Skeletal muscle tissue (tissue), 4 donors: Measurements from ENCODE around the gene MEMO1. TPM values are rescaled to one million over a fixed set of nuclear protein-coding genes. Genes with fewer than 3 reads are reported as not detected.
"Not testable (repeated sequence)": the region's sequence is repeated elsewhere in the genome, so short reads cannot be mapped to it uniquely, and the experiment has no call there.

ENCODE experiments used
- H3K27ac ChIP-seq: one replicate; pipeline ENCODE4 v1.7.0; 2013; ENCODE audit warnings: mild to moderate bottlenecking, low read depth, low read length, inconsistent platforms
- H3K27me3 ChIP-seq, 3 donors: one replicate each; pipeline ENCODE4 v1.7.0; 2013; ENCODE audit warnings: low read length in 3 of 3; ENCODE audit not compliant: control insufficient read depth in 3 of 3, insufficient read depth in 3 of 3
- H3K36me3 ChIP-seq, 3 donors: one replicate each; pipeline ENCODE4 v1.7.0; 2013; ENCODE audit warnings: low read length in 3 of 3; ENCODE audit not compliant: control insufficient read depth in 3 of 3, insufficient read depth in 3 of 3
- H3K4me1 ChIP-seq, 3 donors: one replicate each; pipeline ENCODE4 v1.7.0; 2013; ENCODE audit warnings: low read length in 3 of 3, mild to moderate bottlenecking in 3 of 3; ENCODE audit not compliant: control insufficient read depth in 3 of 3, insufficient read depth in 3 of 3
- H3K4me3 ChIP-seq, 3 donors: one replicate each; pipeline ENCODE4 v1.7.0; 2013; ENCODE audit warnings: low read length in 3 of 3
- H3K9ac ChIP-seq, 3 donors: one replicate each; pipeline ENCODE4 v1.7.0; 2013; ENCODE audit warnings: low read length in 3 of 3, mild to moderate bottlenecking in 3 of 3, moderate library complexity in 2 of 3, low read depth in 1 of 3
- H3K9me3 ChIP-seq, 3 donors: one replicate each; pipeline ENCODE4 v1.7.0; 2013; ENCODE audit warnings: low read length in 3 of 3; ENCODE audit not compliant: control insufficient read depth in 3 of 3
- total RNA-seq: library from RNA; depleted of rRNA; stranded (reverse); fragments of >200 nt; gene quantifications from one replicate; pipeline ENCODE4 v1.2.3, GENCODE V29; 2014
- donor health status: Osteomylitis.

Gene MEMO1
- total RNA-seq, 1 donor from 2014 or later: 43.8 TPM

GRCh38 chr2:31922542-31923408, 88.0 kb downstream of the MEMO1 start:
- Histone ChIP-seq H3K36me3 (no peaks in the 10 kb centered on the region), H3K4me1 (no peaks in the 10 kb centered on the region), H3K4me3 (no peak overlapping the region), H3K9ac (no peak overlapping the region), H3K27ac (no peak overlapping the region), H3K9me3 (no peaks in the 10 kb centered on the region), H3K27me3 (no peaks in the 10 kb centered on the region)

- Histone ChIP-seq H3K4me3 (no peak overlapping the region), H3K9me3 (no peaks in the 10 kb centered on the region), H3K36me3 (peaks cover 0 to 5% (median 0%) of the 10 kb centered on the region in 3 donors), H3K27me3 (no peaks in the 10 kb centered on the region), H3K9ac (no peak overlapping the region), H3K27ac (no peak overlapping the region), H3K4me1 (no peaks in the 10 kb centered on the region)
Measured at GRCh38 chr2:31920962-31921361, 89.8 kb downstream of the MEMO1 start.

GRCh38 chr2:31919499-31919898, 91.3 kb downstream of the MEMO1 start:
- H3K4me1 ChIP-seq: no peaks in the 10 kb centered on the region
- no peaks in the 10 kb centered on the region for H3K9me3 ChIP-seq
- H3K36me3 ChIP-seq: peaks cover 0 to 5% (median 0%) of the 10 kb centered on the region in 3 donors
- no peak overlapping the region for H3K4me3 ChIP-seq
- H3K27ac ChIP-seq: no peak overlapping the region
- no peak overlapping the region for H3K9ac ChIP-seq
- H3K27me3 ChIP-seq: no peaks in the 10 kb centered on the region

GRCh38 chr2:31909661-31910060, 101.1 kb downstream of the MEMO1 start:
- no peaks in the 10 kb centered on the region for H3K27me3 ChIP-seq
- H3K9ac ChIP-seq: no peak overlapping the region
- H3K4me3 ChIP-seq: no peak overlapping the region
- no peaks in the 10 kb centered on the region for H3K9me3 ChIP-seq
- H3K36me3 ChIP-seq: peaks cover 0 to 4% (median 0%) of the 10 kb centered on the region in 3 donors
- H3K27ac ChIP-seq: no peak overlapping the region
- no peaks in the 10 kb centered on the region for H3K4me1 ChIP-seq

- H3K4me3 ChIP-seq, H3K4me1 ChIP-seq, H3K27me3 ChIP-seq, H3K36me3 ChIP-seq, H3K9me3 ChIP-seq, H3K9ac ChIP-seq, H3K27ac ChIP-seq: not testable (repeated sequence)
Measured at GRCh38 chr2:31907491-31907890, 103.3 kb downstream of the MEMO1 start.

- peaks cover 0 to 10% (median 4%) of the 10 kb centered on the region in 3 donors for H3K36me3 ChIP-seq
Measured at GRCh38 chr2:31903109-31903780, 107.6 kb downstream of the MEMO1 start.

GRCh38 chr2:31901900-31902299, 108.9 kb downstream of the MEMO1 start:
- H3K4me1 ChIP-seq: no peaks in the 10 kb centered on the region
- H3K9me3 ChIP-seq: peaks cover 0 to 2% (median 0%) of the 10 kb centered on the region in 3 donors
- no peaks in the 10 kb centered on the region for H3K27me3 ChIP-seq
- no peak overlapping the region for H3K4me3 ChIP-seq
- H3K27ac ChIP-seq: no peak overlapping the region
- peaks cover 0 to 12% (median 4%) of the 10 kb centered on the region in 3 donors for H3K36me3 ChIP-seq
- H3K9ac ChIP-seq: no peak overlapping the region

More at GRCh38 chr2:31903109-31903780, 107.6 kb downstream of the MEMO1 start:
- Histone ChIP-seq H3K9me3 (no peaks in the 10 kb centered on the region), H3K4me3 (no peak overlapping the region), H3K27me3 (no peaks in the 10 kb centered on the region), H3K27ac (no peak overlapping the region), H3K4me1 (no peaks in the 10 kb centered on the region), H3K9ac (no peak overlapping the region)

- not testable (repeated sequence) for H3K9ac ChIP-seq, H3K27me3 ChIP-seq, H3K9me3 ChIP-seq, H3K27ac ChIP-seq, H3K4me1 ChIP-seq, H3K4me3 ChIP-seq
- peaks cover 0 to 12% (median 4%) of the 10 kb centered on the region in 3 donors for H3K36me3 ChIP-seq
Measured at GRCh38 chr2:31900156-31900555, 110.7 kb downstream of the MEMO1 start.

- H3K9ac ChIP-seq, H3K27me3 ChIP-seq, H3K27ac ChIP-seq, H3K4me3 ChIP-seq, H3K4me1 ChIP-seq, H3K36me3 ChIP-seq, H3K9me3 ChIP-seq: not testable (repeated sequence)
Measured at GRCh38 chr2:31898346-31898745, 112.5 kb downstream of the MEMO1 start.

GRCh38 chr2:31897340-31897739, 113.5 kb downstream of the MEMO1 start:
- H3K4me1 ChIP-seq, H3K9me3 ChIP-seq, H3K27ac ChIP-seq, H3K27me3 ChIP-seq, H3K36me3 ChIP-seq, H3K9ac ChIP-seq, H3K4me3 ChIP-seq: not testable (repeated sequence)
